Fibroblast of lung (primary cell): ENCODE data around the gene COPE. TPM values are rescaled to one million over a fixed set of nuclear protein-coding genes. Genes with fewer than 3 reads are reported as not detected.

Experiments used
- DNase-seq, 2 donors: peaks; one replicate each; pipeline versions ENCODE4 v3.0.0 to v3.0.0-alpha.2; 2010; ENCODE audit warnings: low read depth in 2 of 2
- H2AFZ ChIP-seq: 2 replicates; pipeline ENCODE4 v1.5.1; 2012; ENCODE audit warnings: low read length, control low read depth, inconsistent platforms
- H3K27ac ChIP-seq: 2 replicates; pipeline ENCODE4 v1.5.1; 2011; ENCODE audit warnings: low read length, control low read depth; ENCODE audit not compliant: insufficient read depth
- H3K27me3 ChIP-seq: 2 replicates; pipeline ENCODE4 v1.5.1; 2011; ENCODE audit warnings: mild to moderate bottlenecking, low read length; ENCODE audit not compliant: control insufficient read depth, insufficient read depth
- H3K36me3 ChIP-seq: 2 replicates; pipeline ENCODE4 v1.5.1; 2011; ENCODE audit warnings: low read length; ENCODE audit not compliant: control insufficient read depth, insufficient read depth
- H3K4me1 ChIP-seq: 2 replicates; pipeline ENCODE4 v1.5.1; 2011; ENCODE audit warnings: low read length; ENCODE audit not compliant: control insufficient read depth, insufficient read depth; ENCODE audit errors: extremely low read depth
- H3K4me2 ChIP-seq: 2 replicates; pipeline ENCODE4 v1.5.1; 2011; ENCODE audit warnings: low read length, control low read depth; ENCODE audit not compliant: insufficient read depth; ENCODE audit errors: extremely low read depth
- H3K4me3 ChIP-seq, 4 experiments: fragments of 200-600 bp in 1 of 4; sonication (generic) in 1 of 4; replicated peaks in 1 of 4; 2 replicates each; pipeline ENCODE4 v1.5.1; 2011 to 2016; ENCODE audit warnings: low read length in 4 of 4, low read depth in 3 of 4, mild to moderate bottlenecking in 3 of 4, control low read depth in 2 of 4, inconsistent platforms in 1 of 4, mixed read lengths in 1 of 4; ENCODE audit not compliant: insufficient read depth in 1 of 4; ENCODE audit errors: control extremely low read depth in 1 of 4
- H3K79me2 ChIP-seq: 2 replicates; pipeline ENCODE4 v1.5.1; 2012; ENCODE audit warnings: mild to moderate bottlenecking, low read length, inconsistent platforms; ENCODE audit not compliant: control insufficient read depth, insufficient read depth
- H3K9ac ChIP-seq: 2 replicates; pipeline ENCODE4 v1.5.1; 2011; ENCODE audit warnings: mild to moderate bottlenecking, low read length, control low read depth; ENCODE audit not compliant: insufficient read depth
- H3K9me3 ChIP-seq: 2 replicates; pipeline ENCODE4 v1.5.1; 2012; ENCODE audit warnings: low read depth, low read length; ENCODE audit not compliant: control insufficient read depth, insufficient read depth
- H4K20me1 ChIP-seq: 2 replicates; pipeline ENCODE4 v1.5.1; 2011; ENCODE audit warnings: low read length; ENCODE audit not compliant: control insufficient read depth, insufficient read depth; ENCODE audit errors: extremely low read depth
- CTCF ChIP-seq, 2 donors: IDR thresholded peaks in 1 of 2; conservative IDR thresholded peaks in 1 of 2; 1 replicate in 1 of 2; 2 replicates in 1 of 2; pipeline ENCODE4 v1.5.1; 2011 to 2012; ENCODE audit warnings: low read length in 2 of 2, control low read depth in 1 of 2, inconsistent platforms in 1 of 2, low read depth in 1 of 2, mild to moderate bottlenecking in 1 of 2
- EZH2 ChIP-seq: IDR thresholded peaks from 2 replicates; pipeline ENCODE4 v1.5.1; 2012; ENCODE audit warnings: low read length, control low read depth, mild to moderate bottlenecking; ENCODE audit errors: missing control alignments
- polyA plus RNA-seq, 2 donors: library from polyadenylated mRNA; depleted of rRNA in 1 of 2; stranded (reverse) in 1 of 2; unstranded in 1 of 2; fragments of >200 nt; gene quantifications; 2 replicates each; pipeline ENCODE4 v1.2.1, GENCODE V29; 2011 to 2012; ENCODE audit warnings: missing spikeins in 1 of 2
- total RNA-seq: library from RNA; depleted of rRNA; stranded (reverse); fragments of >200 nt; gene quantifications from 2 replicates; pipeline ENCODE4 v1.2.1, GENCODE V29; 2014

Gene COPE
- total and polyA plus RNA-seq, 2 donors (not counting 1 experiment from before 2014, with no cell fraction given) = 146 to 182 TPM

GRCh38 chr19:18941628-18942354, 22.6 kb upstream of the COPE start:
- Histone ChIP-seq H3K4me2 (peak overlapping the region; percentile 69), H3K9me3 (no peaks in the 10 kb centered on the region), H3K4me1 (no peaks in the 10 kb centered on the region), H3K9ac (no peak overlapping the region), H3K27ac (no peak overlapping the region), H3K36me3 (peaks cover 4% of the 10 kb centered on the region), H4K20me1 (no peaks in the 10 kb centered on the region), H2AFZ (peak overlapping the region; percentile 86), H3K27me3 (no peaks in the 10 kb centered on the region), H3K79me2 (peaks cover 22% of the 10 kb centered on the region), H3K4me3 (peak overlapping the region in 3 of 4 experiments; percentile 31 to 55 (median 50))
- DNase-seq = no peak
- TF ChIP-seq EZH2 (no peak), CTCF (conservative IDR thresholded peaks at IDR 0.05 in 1 of 2, IDR thresholded peaks at IDR 0.05 in 1 of 2; ENCODE audit: low read depth in 1 of 2, low read length in 2 of 2) (no peak)

- H3K27me3 ChIP-seq = no peaks in the 10 kb centered on the region
- peaks cover 4% of the 10 kb centered on the region for H3K36me3 ChIP-seq
- peak within 1 kb of the TSS; percentile 95 for H3K4me2 ChIP-seq
- no peaks in the 10 kb centered on the region for H3K4me1 ChIP-seq
- no peak for TF ChIP-seq EZH2
- TF ChIP-seq CTCF (conservative IDR thresholded peaks at IDR 0.05 in 1 of 2, IDR thresholded peaks at IDR 0.05 in 1 of 2; ENCODE audit: low read depth in 1 of 2, low read length in 2 of 2) = no peak
- H4K20me1 ChIP-seq = no peaks in the 10 kb centered on the region
- DNase-seq = peak; percentile 38 to 56
- peak within 1 kb of the TSS; percentile 80 for H3K9ac ChIP-seq
- H3K4me3 ChIP-seq = peak within 1 kb of the TSS; percentile 84 to 90 (median 88)
- peak within 1 kb of the TSS; percentile 82 for H3K27ac ChIP-seq
- peaks cover 22% of the 10 kb centered on the region for H3K79me2 ChIP-seq
- H3K9me3 ChIP-seq = no peaks in the 10 kb centered on the region
- peak within 1 kb of the TSS; percentile 86 for H2AFZ ChIP-seq
Measured at GRCh38 chr19:18940769-18941627, 21.8 kb upstream of the COPE start, which contains the start of gene HOMER3. HOMER3 (minus strand) TSS chr19:18941217; CDS start chr19:18938982, 2,235 bp downstream.
